H9 (cell line): ENCODE data around the gene LRRC61. TPM values are rescaled to one million over a fixed set of nuclear protein-coding genes. Genes with fewer than 3 reads are reported as not detected.

Source experiments
- DNase-seq: peaks from one replicate; pipeline ENCODE4 v3.0.0-alpha.2; 2017
- H2AFZ ChIP-seq: one replicate; pipeline ENCODE4 v1.6.1; 2013; ENCODE audit warnings: mild to moderate bottlenecking, low read length, control low read depth, moderate library complexity
- H2AK5ac ChIP-seq: 2 replicates; pipeline ENCODE4 v1.6.1; 2013; ENCODE audit warnings: low read length, control low read depth, mixed read lengths; ENCODE audit not compliant: insufficient read length
- H2BK120ac ChIP-seq: one replicate; pipeline ENCODE4 v1.6.1; 2013; ENCODE audit warnings: low read depth, mild to moderate bottlenecking, low read length, control low read depth, inconsistent platforms; ENCODE audit not compliant: poor library complexity, severe bottlenecking
- H2BK12ac ChIP-seq: 2 replicates; pipeline ENCODE4 v1.6.1; 2013; ENCODE audit warnings: low read length, control low read depth, mixed read lengths, low read depth; ENCODE audit not compliant: insufficient read length
- H2BK15ac ChIP-seq: 2 replicates; pipeline ENCODE4 v1.6.1; 2013; ENCODE audit warnings: low read depth, low read length, control low read depth
- H2BK20ac ChIP-seq: one replicate; pipeline ENCODE4 v1.6.1; 2013; ENCODE audit warnings: low read depth, mild to moderate bottlenecking, low read length, control low read depth, inconsistent platforms; ENCODE audit not compliant: poor library complexity, severe bottlenecking
- H2BK5ac ChIP-seq: 2 replicates; pipeline ENCODE4 v1.6.1; 2013; ENCODE audit warnings: low read length, control low read depth, mixed read lengths; ENCODE audit not compliant: insufficient read length
- H3K14ac ChIP-seq: 2 replicates; pipeline ENCODE4 v1.6.1; 2013; ENCODE audit warnings: low read length, control low read depth; ENCODE audit not compliant: insufficient read depth
- H3K18ac ChIP-seq: 2 replicates; pipeline ENCODE4 v1.6.1; 2013; ENCODE audit warnings: low read depth, mild to moderate bottlenecking, mixed read lengths, low read length, control low read depth; ENCODE audit not compliant: insufficient read length
- H3K23ac ChIP-seq: 2 replicates; pipeline ENCODE4 v1.6.1; 2013; ENCODE audit warnings: low read length, control low read depth, mixed read lengths, low read depth; ENCODE audit not compliant: insufficient read length
- H3K23me2 ChIP-seq: 2 replicates; pipeline ENCODE4 v1.6.1; 2013; ENCODE audit warnings: low read depth, mild to moderate bottlenecking, mixed read lengths, low read length, control low read depth; ENCODE audit not compliant: insufficient read length, poor library complexity, severe bottlenecking
- H3K27ac ChIP-seq: 2 replicates; pipeline ENCODE4 v1.5.1; 2013; ENCODE audit warnings: low read length, control low read depth, mixed read lengths, low read depth; ENCODE audit not compliant: insufficient read length
- H3K27me3 ChIP-seq: 2 replicates; pipeline ENCODE4 v1.6.1; 2013; ENCODE audit warnings: low read length, control low read depth, inconsistent platforms; ENCODE audit not compliant: insufficient read depth
- H3K4ac ChIP-seq: 2 replicates; pipeline ENCODE4 v1.6.1; 2013; ENCODE audit warnings: low read depth, mild to moderate bottlenecking, control low read depth, inconsistent platforms, low read length, moderate library complexity
- H3K4me1 ChIP-seq: 2 replicates; pipeline ENCODE4 v1.6.1; 2013; ENCODE audit warnings: low read length, control low read depth, inconsistent platforms; ENCODE audit not compliant: insufficient read depth
- H3K4me2 ChIP-seq: 2 replicates; pipeline ENCODE4 v1.6.1; 2013; ENCODE audit warnings: low read length, control low read depth, mixed read lengths; ENCODE audit not compliant: insufficient read length, insufficient read depth
- H3K56ac ChIP-seq: 2 replicates; pipeline ENCODE4 v1.6.1; 2013; ENCODE audit warnings: low read depth, mild to moderate bottlenecking, mixed read lengths, low read length, control low read depth; ENCODE audit not compliant: insufficient read length
- H3K79me1 ChIP-seq: 2 replicates; pipeline ENCODE4 v1.6.1; 2013; ENCODE audit warnings: low read depth, mild to moderate bottlenecking, moderate library complexity, low read length, control low read depth, inconsistent platforms; ENCODE audit not compliant: insufficient read depth, poor library complexity, severe bottlenecking
- H3K79me2 ChIP-seq: 2 replicates; pipeline ENCODE4 v1.6.1; 2013; ENCODE audit warnings: low read length, control low read depth, inconsistent platforms; ENCODE audit not compliant: insufficient read depth
- H3K9ac ChIP-seq: 2 replicates; pipeline ENCODE4 v1.6.1; 2013; ENCODE audit warnings: low read length, control low read depth, mixed read lengths; ENCODE audit not compliant: insufficient read length; ENCODE audit errors: extremely low read depth
- H3K9me3 ChIP-seq: one replicate; pipeline ENCODE4 v1.6.1; 2013; ENCODE audit warnings: low read depth, low read length, inconsistent platforms; ENCODE audit not compliant: control insufficient read depth
- H3T11ph ChIP-seq: one replicate; pipeline ENCODE4 v1.6.1; 2013; ENCODE audit warnings: mild to moderate bottlenecking, low read length, control low read depth, inconsistent platforms
- H4K20me1 ChIP-seq: one replicate; pipeline ENCODE4 v1.6.1; 2013; ENCODE audit not compliant: control insufficient read depth, insufficient read length, insufficient read depth
- H4K5ac ChIP-seq: 2 replicates; pipeline ENCODE4 v1.6.1; 2013; ENCODE audit warnings: low read depth, mild to moderate bottlenecking, mixed read lengths, low read length, control low read depth; ENCODE audit not compliant: insufficient read length
- H4K8ac ChIP-seq: replicated peaks from 2 replicates; pipeline ENCODE4 v1.6.1; 2013; ENCODE audit warnings: low read length, control low read depth, mixed read lengths, low read depth; ENCODE audit not compliant: insufficient read length
- H4K91ac ChIP-seq: 2 replicates; pipeline ENCODE4 v1.6.1; 2013; ENCODE audit warnings: low read depth, mild to moderate bottlenecking, moderate library complexity, mixed read lengths, low read length, control low read depth; ENCODE audit not compliant: insufficient read length
- H3K27ac Mint-ChIP-seq, 3 experiments: 2 replicates in 2 of 3; 3 replicates in 1 of 3; pipeline ENCODE4 v1.8.0; 2020 to 2021; ENCODE audit warnings: mixed read lengths in 3 of 3, mild to moderate bottlenecking in 1 of 3, moderate library complexity in 1 of 3
- H3K27me3 Mint-ChIP-seq: 2 replicates; pipeline ENCODE4 v1.8.0; 2021; ENCODE audit warnings: low read depth, mild to moderate bottlenecking, moderate library complexity, mixed read lengths
- H3K36me3 Mint-ChIP-seq, 3 experiments: 2 replicates in 2 of 3; 3 replicates in 1 of 3; pipeline ENCODE4 v1.8.0; 2020 to 2021; ENCODE audit warnings: low read depth in 3 of 3, mixed read lengths in 3 of 3; ENCODE audit not compliant: insufficient read depth in 1 of 3
- H3K4me1 Mint-ChIP-seq, 2 experiments: 2 replicates each; pipeline ENCODE4 v1.8.0; 2020; ENCODE audit warnings: mixed read lengths in 2 of 2
- H3K4me3 Mint-ChIP-seq, 2 experiments: 2 replicates in 1 of 2; 3 replicates in 1 of 2; pipeline ENCODE4 v1.8.0; 2020 to 2021; ENCODE audit warnings: mild to moderate bottlenecking in 2 of 2, mixed read lengths in 2 of 2, moderate library complexity in 1 of 2
- H3K9me3 Mint-ChIP-seq, 2 experiments: 2 replicates in 1 of 2; 3 replicates in 1 of 2; pipeline ENCODE4 v1.8.0; 2020; ENCODE audit warnings: mild to moderate bottlenecking in 2 of 2, mixed read lengths in 2 of 2, moderate library complexity in 1 of 2
- WGBS: extraction: QIAGEN DNeasy Blood & Tissue Kit; methylation state at CpG from one replicate; pipeline ENCODE4 v1.1.7; 2013; ENCODE audit warnings: missing lambda C conversion rate, low lambda C conversion rate, mixed read lengths; ENCODE audit not compliant: insufficient read length; ENCODE audit errors: extremely low coverage; 5-methylcytosine and 5-hydroxymethylcytosine counted together
- total RNA-seq: library from RNA; stranded (reverse); gene quantifications from 2 replicates; pipeline ENCODE4 v1.2.1, GENCODE V29; 2021
- TF ChIP-seq, protein P1 (sequence below): fragments of 200-600 bp; sonication (generic); conservative IDR thresholded peaks from 3 replicates; pipeline ENCODE4 v1.8.0; 2021; ENCODE audit warnings: antibody characterized with exemption, mild to moderate bottlenecking

The LRRC61 gene
- total RNA-seq, 1 experiment from 2014 or later: 24.4 TPM

GRCh38 chr7:150368884-150369747 lies 46.0 kb downstream of the LRRC61 start:
- peaks cover 3% of the 10 kb centered on the region; the same call in 1 of the 2 replicates for H3K4me1 ChIP-seq
- no peak overlapping the region; the same call in 1 of the 2 replicates for H3K4ac ChIP-seq
- H4K8ac ChIP-seq: no peak overlapping the region
- no peaks in the 10 kb centered on the region for H3K27me3 ChIP-seq
- DNase-seq: peak; percentile 89
- H4K20me1 ChIP-seq: no peaks in the 10 kb centered on the region
- Mint-ChIP-seq H3K9me3 (no peaks in the 10 kb centered on the region), H3K27me3 (no peaks in the 10 kb centered on the region; the same call in none of the 2 replicates), H3K36me3 (peaks cover 21 to 40% (median 35%) of the 10 kb centered on the region in 3 experiments; a peak in 6 of 7 replicates), H3K27ac (peak overlapping the region; percentile 98 to 100 (median 99)), H3K4me3 (peak overlapping the region; percentile 94 to 96), H3K4me1 (peaks cover 37 to 50% of the 10 kb centered on the region in 2 experiments)
- no peak overlapping the region for H3K23ac ChIP-seq
- no peak overlapping the region for H2BK20ac ChIP-seq
- H3K4me2 ChIP-seq: peak overlapping the region; percentile 68
- no CpG with 5 or more reads among the region's 58 CpGs for WGBS
- H4K5ac ChIP-seq: no peak overlapping the region
- H4K91ac ChIP-seq: no peak overlapping the region
- peak overlapping the region; percentile 93; the same call in 1 of the 2 replicates for H3K14ac ChIP-seq
- no peak overlapping the region for H2AK5ac ChIP-seq
- no peak overlapping the region for H2AFZ ChIP-seq
- H2BK120ac ChIP-seq: no peak overlapping the region
- H3K56ac ChIP-seq: no peak overlapping the region
- peaks cover 7% of the 10 kb centered on the region for H3K79me1 ChIP-seq
- peak overlapping the region; percentile 82 for H3K9ac ChIP-seq
- TF ChIP-seq, protein P1, sequence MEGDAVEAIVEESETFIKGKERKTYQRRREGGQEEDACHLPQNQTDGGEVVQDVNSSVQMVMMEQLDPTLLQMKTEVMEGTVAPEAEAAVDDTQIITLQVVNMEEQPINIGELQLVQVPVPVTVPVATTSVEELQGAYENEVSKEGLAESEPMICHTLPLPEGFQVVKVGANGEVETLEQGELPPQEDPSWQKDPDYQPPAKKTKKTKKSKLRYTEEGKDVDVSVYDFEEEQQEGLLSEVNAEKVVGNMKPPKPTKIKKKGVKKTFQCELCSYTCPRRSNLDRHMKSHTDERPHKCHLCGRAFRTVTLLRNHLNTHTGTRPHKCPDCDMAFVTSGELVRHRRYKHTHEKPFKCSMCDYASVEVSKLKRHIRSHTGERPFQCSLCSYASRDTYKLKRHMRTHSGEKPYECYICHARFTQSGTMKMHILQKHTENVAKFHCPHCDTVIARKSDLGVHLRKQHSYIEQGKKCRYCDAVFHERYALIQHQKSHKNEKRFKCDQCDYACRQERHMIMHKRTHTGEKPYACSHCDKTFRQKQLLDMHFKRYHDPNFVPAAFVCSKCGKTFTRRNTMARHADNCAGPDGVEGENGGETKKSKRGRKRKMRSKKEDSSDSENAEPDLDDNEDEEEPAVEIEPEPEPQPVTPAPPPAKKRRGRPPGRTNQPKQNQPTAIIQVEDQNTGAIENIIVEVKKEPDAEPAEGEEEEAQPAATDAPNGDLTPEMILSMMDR: no peak
- peaks cover 12% of the 10 kb centered on the region; the same call in 1 of the 2 replicates for H3K79me2 ChIP-seq
- H2BK12ac ChIP-seq: no peak overlapping the region
- H3K9me3 ChIP-seq: no peaks in the 10 kb centered on the region
- H2BK15ac ChIP-seq: no peak overlapping the region
- peaks cover 16% of the 10 kb centered on the region for H3K23me2 ChIP-seq
- peak overlapping the region; percentile 10 for H3K27ac ChIP-seq
- H3K18ac ChIP-seq: peak overlapping the region; percentile 97
- H3T11ph ChIP-seq: peak overlapping the region; percentile 4
- no peak overlapping the region for H2BK5ac ChIP-seq
